ENCODE data around the gene SAFB2.
A peak's percentile ranks its signal among the peaks of the same experiment; 100 is the strongest.

Gene SAFB2

DNA sequence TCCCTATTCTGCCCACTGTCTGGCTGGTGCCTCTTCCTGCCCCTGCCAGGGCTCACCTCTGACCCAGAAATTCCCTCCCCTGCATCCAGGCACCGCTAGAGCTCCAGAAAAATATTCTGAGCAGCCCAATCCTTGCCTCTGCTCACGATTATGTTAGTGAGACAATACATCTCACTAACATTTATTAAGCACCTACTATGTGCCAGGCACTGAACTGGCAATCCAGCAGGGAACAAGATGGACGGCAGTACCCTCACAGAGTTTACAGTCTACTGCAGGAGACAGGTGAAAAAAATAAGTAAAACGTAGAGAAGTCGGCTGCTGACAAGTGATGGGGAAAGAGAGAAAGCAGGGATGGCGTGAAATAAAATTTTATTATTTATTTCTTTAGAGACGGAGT is 60.3 kb downstream of the SAFB2 start:
- DNase-seq, result no peak
- no peaks in the 10 kb centered on the region for H3K36me3 ChIP-seq
- TF ChIP-seq, protein P1, sequence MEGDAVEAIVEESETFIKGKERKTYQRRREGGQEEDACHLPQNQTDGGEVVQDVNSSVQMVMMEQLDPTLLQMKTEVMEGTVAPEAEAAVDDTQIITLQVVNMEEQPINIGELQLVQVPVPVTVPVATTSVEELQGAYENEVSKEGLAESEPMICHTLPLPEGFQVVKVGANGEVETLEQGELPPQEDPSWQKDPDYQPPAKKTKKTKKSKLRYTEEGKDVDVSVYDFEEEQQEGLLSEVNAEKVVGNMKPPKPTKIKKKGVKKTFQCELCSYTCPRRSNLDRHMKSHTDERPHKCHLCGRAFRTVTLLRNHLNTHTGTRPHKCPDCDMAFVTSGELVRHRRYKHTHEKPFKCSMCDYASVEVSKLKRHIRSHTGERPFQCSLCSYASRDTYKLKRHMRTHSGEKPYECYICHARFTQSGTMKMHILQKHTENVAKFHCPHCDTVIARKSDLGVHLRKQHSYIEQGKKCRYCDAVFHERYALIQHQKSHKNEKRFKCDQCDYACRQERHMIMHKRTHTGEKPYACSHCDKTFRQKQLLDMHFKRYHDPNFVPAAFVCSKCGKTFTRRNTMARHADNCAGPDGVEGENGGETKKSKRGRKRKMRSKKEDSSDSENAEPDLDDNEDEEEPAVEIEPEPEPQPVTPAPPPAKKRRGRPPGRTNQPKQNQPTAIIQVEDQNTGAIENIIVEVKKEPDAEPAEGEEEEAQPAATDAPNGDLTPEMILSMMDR (IDR thresholded peaks at IDR 0.05; ENCODE audit: low read depth, low read length), result no peak
- H3K27me3 ChIP-seq, result peaks cover 14% of the 10 kb centered on the region
- no peaks in the 10 kb centered on the region for H3K9me3 ChIP-seq
- no peaks in the 10 kb centered on the region for H3K4me1 ChIP-seq
- H3K4me3 ChIP-seq (ENCODE audit: low read depth, low read length), result no peak overlapping the region

DNA sequence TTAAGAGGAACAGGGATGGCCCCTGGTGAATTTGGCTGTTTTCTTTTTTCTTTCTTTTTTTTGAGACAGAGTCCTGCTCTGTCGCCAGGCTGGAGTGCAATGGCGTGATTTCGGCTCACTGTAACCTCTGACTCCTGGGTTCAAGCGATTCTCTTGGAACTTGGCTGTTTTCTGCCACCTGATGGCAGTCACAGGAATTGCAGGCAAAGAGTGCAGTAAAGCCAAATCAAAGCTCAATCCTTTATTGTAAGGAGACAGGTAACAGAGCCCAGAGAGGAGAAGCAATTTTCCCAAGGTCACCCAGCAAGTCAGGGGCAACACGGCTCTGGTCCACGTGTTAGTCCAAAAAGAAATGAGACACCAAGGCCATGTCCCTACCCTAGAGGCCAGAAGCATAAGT is 61.0 kb downstream of the SAFB2 start:
- Histone ChIP-seq H3K4me3 (ENCODE audit: low read depth, low read length) (no peak overlapping the region), H3K4me1 (no peaks in the 10 kb centered on the region), H3K36me3 (no peaks in the 10 kb centered on the region), H3K9me3 (no peaks in the 10 kb centered on the region), H3K27me3 (peaks cover 7% of the 10 kb centered on the region)
- TF ChIP-seq, protein P1 (IDR thresholded peaks at IDR 0.05; ENCODE audit: low read depth, low read length), result peak; percentile 70
- DNase-seq, result no peak

DNA sequence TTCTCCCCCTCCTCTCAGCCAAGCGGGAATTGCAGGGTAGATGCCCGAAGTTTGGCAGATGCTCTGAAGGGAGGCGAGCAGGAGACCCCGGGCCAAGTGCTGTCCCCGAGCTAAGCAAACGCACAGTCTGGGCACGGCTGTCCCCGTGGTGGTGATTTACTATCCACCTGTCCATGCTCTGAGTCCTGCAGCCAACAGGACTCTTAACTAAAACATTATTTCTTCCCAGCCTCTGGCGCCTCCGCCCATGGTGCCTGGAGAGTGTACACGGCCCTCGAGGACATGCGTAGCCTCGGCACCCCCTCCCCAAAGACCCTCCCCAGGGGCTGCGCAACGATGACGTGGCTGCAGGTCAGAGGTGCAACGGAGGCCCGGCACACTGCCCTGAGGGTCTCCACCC is 62.4 kb downstream of the SAFB2 start:
- DNase-seq, result no peak
- H3K9me3 ChIP-seq, result no peaks in the 10 kb centered on the region
- no peaks in the 10 kb centered on the region for H3K36me3 ChIP-seq
- no peak overlapping the region for H3K4me3 ChIP-seq (ENCODE audit: low read depth, low read length)
- no peaks in the 10 kb centered on the region for H3K4me1 ChIP-seq
- TF ChIP-seq, protein P1 (IDR thresholded peaks at IDR 0.05; ENCODE audit: low read depth, low read length), result no peak
- H3K27me3 ChIP-seq, result no peaks in the 10 kb centered on the region

DNA sequence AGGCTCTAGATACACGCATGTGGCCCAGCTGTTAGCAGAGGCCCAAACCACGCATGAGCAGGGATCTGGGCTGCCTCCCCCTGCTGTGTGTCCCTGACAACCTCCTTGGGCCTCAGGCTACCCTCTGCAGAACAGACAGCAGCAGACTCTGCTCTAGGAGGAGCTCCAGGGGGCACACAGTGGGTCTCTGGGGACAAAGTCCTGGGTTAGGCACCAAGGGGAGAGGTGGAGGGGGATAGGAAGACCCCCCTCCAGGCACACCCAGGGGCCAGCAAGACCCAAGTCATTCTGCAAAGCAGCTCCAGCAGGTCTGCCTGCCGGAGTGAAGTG is 62.8 kb downstream of the SAFB2 start:
- Histone ChIP-seq H3K4me1 (no peaks in the 10 kb centered on the region), H3K9me3 (no peaks in the 10 kb centered on the region), H3K27me3 (no peaks in the 10 kb centered on the region), H3K4me3 (ENCODE audit: low read depth, low read length) (no peak overlapping the region), H3K36me3 (no peaks in the 10 kb centered on the region)
- DNase-seq, result no peak
- TF ChIP-seq, protein P1 (IDR thresholded peaks at IDR 0.05; ENCODE audit: low read depth, low read length), result no peak

DNA sequence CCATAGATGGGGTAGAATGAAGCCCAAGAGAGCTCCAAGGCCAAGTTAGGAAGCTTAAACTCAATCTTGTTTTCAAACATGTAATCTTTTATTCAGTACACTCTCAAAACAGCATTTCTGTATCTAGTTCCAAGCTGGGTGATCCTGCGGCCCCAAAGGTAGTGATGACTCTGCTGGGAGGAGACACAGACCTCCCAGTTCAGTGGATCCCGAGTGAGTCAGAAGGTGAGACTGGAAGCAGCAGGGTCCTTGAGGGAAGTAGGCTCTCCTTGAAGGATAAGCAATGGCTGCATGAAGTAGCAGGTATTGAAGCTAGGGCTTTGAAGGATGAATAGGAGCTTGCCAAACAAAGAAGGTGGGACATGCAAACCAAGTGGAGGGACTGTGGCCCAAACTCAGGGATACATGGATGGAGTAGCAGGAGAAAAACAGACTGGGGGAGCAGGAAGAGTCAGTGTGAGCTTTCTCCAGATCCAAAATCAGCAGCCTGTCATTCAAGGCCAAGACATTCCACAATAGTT is 64.4 kb downstream of the SAFB2 start:
- Histone ChIP-seq H3K4me1 (peaks cover 8% of the 10 kb centered on the region; the same call in 1 of the 2 replicates), H3K4me3 (ENCODE audit: low read depth, low read length) (no peak overlapping the region), H3K9me3 (no peaks in the 10 kb centered on the region), H3K36me3 (no peaks in the 10 kb centered on the region), H3K27me3 (no peaks in the 10 kb centered on the region)
- DNase-seq, result no peak
- TF ChIP-seq, protein P1 (IDR thresholded peaks at IDR 0.05; ENCODE audit: low read depth, low read length), result no peak

DNA sequence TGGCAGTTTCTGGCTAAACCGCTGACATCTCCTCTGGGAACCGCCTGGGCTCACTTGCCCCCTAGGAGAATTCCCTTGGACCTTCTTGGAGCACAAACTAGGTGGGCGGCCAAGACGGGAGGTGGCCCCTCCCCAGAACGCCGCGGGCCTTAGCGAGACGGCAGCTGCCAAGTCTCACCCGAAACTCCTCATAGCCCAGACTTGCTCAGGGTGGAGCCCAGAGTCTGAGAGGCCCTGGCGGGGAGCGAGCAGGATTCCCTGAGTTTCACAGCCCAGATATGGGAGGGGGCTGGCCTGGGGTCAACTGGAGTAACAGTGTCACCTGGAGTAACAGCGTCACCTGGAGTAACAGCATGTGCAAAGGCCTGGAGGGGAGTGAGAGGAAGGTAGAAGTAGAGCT is 64.9 kb downstream of the SAFB2 start:
- peaks cover 8% of the 10 kb centered on the region; the same call in 1 of the 2 replicates for H3K4me1 ChIP-seq
- no peaks in the 10 kb centered on the region for H3K36me3 ChIP-seq
- no peaks in the 10 kb centered on the region for H3K9me3 ChIP-seq
- no peak overlapping the region for H3K4me3 ChIP-seq (ENCODE audit: low read depth, low read length)
- H3K27me3 ChIP-seq, result no peaks in the 10 kb centered on the region
- TF ChIP-seq, protein P1 (IDR thresholded peaks at IDR 0.05; ENCODE audit: low read depth, low read length), result no peak
- no peak for DNase-seq
